Sciatic nerve (tissue), 2 donors: Measurements from ENCODE around the gene GUCY1B1. TPM values are rescaled to one million over a fixed set of nuclear protein-coding genes. Genes with fewer than 3 reads are reported as not detected.
A peak's percentile ranks its signal among the peaks of the same experiment; 100 is the strongest.
"Not testable (repeated sequence)": the region's sequence is repeated elsewhere in the genome, so short reads cannot be mapped to it uniquely, and the experiment has no call there.

Source experiments
- ATAC-seq: fragments of 200-7000 bp; cut with Tn5 transposase; one replicate; pipeline ENCODE4 v1.9.1; 2020; ENCODE audit warnings: mild to moderate bottlenecking, moderate library complexity
- DNase-seq: peaks from one replicate; pipeline ENCODE4 v3.0.0-alpha.2; 2020; ENCODE audit warnings: low spot score
- intact Hi-C: fragments of 100-400 bp; cut with DNase I; formaldehyde crosslinking; loops from one replicate; pipeline ENCODE4 v1.14.2; 2022
- total RNA-seq: library from RNA; stranded (reverse); fragmentation: NEBNext Ultra II Directional; extraction: Animal tissue kit (Norgen Biotek cat#: 25700); gene quantifications from one replicate; pipeline ENCODE4 v1.2.1, GENCODE V29; 2021
- donor health status: DM: no; HTN: no; CAD: no.
- donor health status: DM: no; HTN: no; CAD: no.

GUCY1B1 gene
- total RNA-seq, 1 donor from 2014 or later: 15.5 TPM

DNA sequence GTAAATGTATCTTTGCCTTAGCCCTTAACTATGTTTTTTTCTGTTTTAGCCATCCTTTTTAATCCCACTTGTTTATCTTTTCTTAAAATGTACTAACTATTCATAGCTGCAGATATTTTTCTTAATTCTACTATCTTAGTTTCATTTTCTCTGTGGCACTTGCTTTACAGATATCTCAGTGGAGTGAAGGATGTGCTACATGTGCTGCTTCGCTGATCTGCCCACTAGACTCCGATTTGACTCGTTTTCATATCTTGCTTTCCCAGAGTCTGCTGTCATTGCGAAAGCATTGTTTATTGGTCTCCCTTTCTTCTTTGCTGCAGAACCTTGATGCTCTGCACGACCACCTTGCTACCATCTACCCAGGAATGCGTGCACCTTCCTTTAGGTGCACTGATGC, 30.6 kb downstream of the GUCY1B1 start:
- DNase-seq: no peak
- ATAC-seq: no peak
- intact Hi-C loops: loop anchor here (5.0 to 10.0 kb wide), 2 partner anchors 345 to 1192 kb away; no protein-coding TSS in a partner anchor

DNA sequence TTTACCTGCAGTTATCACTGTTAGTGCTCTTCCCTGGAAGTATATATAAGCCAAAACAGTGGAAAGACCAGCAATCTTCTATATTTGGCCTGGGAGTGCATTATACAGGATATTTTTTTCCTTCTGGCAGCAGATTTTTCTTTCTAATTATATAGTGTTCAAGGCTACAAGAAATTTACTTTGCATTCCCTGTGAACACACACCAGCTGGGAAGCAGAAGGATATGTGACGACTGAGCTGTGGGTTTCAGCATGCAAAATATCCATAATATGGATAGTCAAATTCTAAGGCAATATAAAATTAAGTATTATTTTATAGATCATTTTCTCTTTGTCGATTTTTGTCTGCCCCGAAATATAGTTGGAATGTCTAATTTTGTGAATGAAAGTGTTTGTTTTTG, 31.2 kb downstream of the GUCY1B1 start:
- no peak for ATAC-seq
- intact Hi-C loops: loop anchor here (5.0 to 10.0 kb wide), 2 partner anchors 345 to 1193 kb away; no protein-coding TSS in a partner anchor

DNA sequence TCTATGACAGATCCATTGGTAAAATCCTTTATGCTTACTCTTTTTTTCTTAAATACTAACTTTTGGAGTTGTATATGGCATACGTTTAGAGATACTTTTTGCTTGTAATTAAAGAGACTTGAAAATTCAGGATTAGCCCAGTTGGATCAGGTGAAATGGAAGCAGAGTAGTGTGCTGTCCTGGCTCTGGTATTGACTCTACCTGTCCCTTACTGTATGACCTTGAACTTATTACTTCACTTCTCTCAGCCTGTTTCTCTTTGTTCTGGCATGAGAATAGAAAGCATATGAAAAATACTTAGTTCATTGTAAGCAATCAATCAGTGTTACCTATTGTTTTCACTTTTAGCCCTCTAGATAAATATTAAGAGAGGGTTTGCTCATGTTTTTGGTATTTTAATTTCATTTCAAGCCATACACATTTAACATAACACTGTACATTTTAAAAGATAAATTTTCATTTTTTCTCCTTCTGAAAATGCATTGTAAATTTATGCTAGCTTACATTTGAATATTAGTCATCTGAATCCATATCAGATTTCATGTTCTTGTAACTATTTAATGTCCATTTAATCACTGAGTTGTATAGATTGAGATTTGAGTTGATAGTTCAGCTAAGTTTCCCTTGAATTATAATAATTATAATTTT, 35.9 kb downstream of the GUCY1B1 start:
- intact Hi-C loops: no loop called here
- DNase-seq (no peak), ATAC-seq (no peak)

More for the DNA sequence above, 31.2 kb downstream of the GUCY1B1 start:
- DNase-seq: no peak

DNA sequence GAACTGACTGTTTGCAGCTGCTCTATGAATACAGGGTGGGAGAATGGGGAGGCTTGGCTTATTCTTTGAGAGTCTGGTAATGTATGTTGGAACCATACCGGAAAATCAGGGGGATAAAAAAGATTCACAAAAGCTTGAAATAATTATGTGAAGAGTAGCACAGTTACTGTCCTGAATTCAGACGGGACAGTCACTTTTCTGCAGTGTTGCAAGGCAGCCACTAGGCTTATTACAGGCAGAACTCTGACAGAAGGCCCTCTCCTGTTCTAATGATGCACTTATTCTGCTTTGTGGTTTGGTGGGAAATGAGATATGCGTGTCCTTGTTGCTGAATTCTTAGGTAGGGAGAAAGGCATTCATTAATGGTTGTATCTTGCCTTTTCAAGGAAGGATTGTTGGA, 37.2 kb downstream of the GUCY1B1 start:
- intact Hi-C loops: no loop called here
- ATAC-seq (no peak), DNase-seq (no peak)

DNA sequence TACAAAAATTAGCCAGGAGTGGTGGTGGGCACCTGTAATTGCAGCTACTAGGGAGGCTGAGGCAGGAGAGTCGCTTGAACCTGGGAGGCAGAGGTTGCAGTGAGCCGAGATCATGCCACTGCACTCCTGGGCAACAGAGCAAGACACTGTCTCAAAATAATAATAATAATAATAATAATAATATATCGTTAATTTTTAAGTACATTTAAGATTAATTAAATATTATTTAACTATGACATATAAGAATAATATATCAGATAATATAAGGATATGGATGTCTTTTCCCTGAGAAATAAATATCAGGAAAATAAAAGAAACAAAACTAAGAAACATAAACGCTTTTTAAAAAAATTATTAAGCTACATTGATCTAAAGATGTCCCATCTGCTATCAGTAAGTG, 38.8 kb downstream of the GUCY1B1 start:
- DNase-seq, intact Hi-C loops, ATAC-seq: not testable (repeated sequence)

DNA sequence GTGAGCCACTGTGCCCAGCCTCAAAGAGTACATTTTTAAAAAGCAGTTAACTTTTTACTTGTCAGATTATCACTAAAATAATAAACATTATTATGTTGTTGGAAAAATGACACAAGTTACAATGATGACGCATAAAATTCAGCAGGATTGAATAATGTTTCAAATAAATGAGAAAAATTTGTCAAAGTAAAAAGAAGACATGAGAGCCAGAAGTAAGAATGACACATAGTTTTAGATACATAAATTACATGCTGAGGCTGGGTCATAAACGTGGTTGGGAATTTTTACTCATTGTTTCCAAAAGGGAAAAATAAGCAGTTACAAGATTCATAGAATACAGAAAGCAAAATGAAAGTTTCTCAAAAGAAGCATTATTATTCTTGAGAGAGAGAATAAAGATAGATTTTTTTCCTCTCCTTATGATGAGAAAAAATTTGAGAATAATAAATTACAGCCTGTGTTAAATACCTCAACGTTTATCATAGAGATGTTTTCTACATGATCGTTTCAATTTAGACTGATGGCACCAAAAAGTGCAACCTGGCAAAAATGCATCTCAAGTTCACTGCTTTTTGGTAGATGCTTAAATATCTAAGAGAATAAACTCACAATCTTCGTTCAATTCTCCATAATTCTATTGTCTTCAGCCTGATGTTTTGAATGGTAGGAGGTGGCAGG, 40.4 kb downstream of the GUCY1B1 start:
- intact Hi-C loops: no loop called here
- ATAC-seq (no peak), DNase-seq (no peak)

DNA sequence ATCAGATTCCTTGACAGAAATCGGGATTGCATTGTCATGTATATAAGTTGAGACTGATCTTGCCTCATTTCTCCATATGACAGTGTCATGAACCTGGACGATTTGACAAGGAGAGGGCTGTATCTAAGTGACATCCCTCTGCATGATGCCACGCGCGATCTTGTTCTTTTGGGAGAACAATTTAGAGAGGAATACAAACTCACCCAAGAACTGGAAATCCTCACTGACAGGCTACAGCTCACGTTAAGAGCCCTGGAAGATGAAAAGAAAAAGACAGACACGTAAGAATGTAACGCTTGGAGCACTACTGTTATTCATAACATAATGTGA, 40.9 kb downstream of the GUCY1B1 start:
- intact Hi-C loops: no loop called here
- DNase-seq: no peak
- no peak for ATAC-seq

DNA sequence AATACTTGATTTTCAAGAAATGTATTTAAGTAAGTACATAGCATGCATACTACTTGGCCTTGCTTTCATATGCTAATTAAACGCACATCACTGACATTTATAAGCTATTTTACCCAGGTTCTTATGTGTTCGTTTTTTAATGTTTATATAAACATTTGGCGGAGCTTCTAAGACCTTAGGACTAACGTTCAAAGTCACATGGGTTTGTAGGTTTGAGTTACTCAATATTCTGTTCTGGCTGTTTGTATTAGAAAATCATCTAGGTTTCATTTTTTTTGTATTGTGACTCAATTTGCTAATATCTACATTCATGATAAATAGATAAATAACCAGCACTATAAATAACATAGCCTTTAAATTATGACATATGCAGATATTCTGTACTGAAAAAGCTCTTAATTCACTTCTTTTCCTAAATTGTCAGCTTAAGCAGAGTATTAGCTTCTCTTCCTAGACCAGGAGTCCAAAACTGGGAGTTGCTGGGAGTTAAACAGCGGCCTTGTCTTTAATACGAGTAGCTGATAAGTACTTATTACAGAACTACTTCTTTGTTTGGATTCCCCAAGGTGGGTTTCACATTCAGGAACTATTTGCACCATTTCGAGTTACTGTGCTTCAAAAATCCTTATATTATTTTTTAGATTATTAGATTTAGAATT, 42.0 kb downstream of the GUCY1B1 start:
- no peak for DNase-seq
- ATAC-seq: no peak
- intact Hi-C loops: no loop called here

DNA sequence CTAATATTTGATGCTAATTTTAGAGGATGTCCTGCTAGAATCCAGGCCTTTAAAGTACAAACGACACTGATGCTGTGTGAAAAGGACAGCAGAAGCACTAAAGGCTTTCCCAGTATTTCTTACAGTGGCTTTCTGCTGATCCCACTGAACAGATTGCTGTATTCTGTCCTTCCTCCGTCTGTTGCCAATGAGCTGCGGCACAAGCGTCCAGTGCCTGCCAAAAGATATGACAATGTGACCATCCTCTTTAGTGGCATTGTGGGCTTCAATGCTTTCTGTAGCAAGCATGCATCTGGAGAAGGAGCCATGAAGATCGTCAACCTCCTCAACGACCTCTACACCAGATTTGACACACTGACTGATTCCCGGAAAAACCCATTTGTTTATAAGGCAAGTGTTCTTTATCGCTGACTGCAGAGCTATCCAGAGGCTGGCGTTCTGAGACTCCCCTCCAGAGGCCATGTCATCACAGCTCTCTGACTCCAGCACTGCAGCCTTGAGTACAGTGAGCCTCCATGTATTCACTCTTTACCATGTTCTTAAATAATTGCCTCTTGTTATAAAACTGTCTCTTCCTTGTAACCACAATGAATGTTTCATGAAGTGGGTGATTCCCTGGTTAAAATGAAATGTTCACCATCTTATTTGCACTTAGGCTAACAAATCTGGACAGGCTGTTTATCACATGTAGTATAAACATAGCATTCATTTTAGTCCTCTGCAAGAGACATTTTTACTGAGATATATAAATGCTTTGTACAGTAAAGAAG, 43.6 kb downstream of the GUCY1B1 start:
- ATAC-seq: no peak
- DNase-seq: no peak
- intact Hi-C loops: no loop called here

DNA sequence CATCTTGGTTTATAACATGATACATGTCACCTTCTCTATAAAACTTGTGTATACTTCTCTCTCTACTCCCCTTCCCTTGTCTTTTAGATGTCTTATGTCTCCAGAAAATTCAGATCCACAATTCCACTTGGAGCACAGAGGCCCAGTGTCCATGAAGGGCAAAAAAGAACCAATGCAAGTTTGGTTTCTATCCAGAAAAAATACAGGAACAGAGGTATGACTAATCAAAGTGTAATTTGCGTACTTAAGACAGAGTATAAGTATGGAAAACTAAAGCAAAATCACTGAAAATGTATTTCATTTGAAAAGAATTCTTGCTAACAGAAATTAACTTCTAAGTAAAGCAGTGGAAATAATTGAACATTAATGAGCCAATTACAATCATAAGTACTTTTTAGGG, 46.2 kb downstream of the GUCY1B1 start:
- no peak for DNase-seq
- no peak for ATAC-seq
- intact Hi-C loops: no loop called here

DNA sequence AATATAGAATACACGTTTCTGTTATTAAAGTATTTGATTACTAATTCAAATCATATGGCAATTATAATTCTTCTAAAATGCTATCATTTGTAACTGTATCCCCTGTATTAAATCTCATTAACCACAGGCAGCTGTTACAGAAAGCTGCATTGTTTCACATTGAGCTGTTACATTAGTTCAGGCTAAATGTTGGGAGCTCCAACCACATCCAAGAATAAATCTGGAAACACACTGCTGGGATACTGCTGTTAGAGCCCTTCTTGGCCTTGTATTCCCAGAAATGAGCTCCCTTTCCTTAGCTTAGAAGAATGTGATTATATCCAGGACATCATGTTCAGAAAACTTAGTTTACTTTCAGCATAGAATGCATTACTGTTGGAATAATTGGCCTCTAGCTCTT, 48.2 kb downstream of the GUCY1B1 start:
- intact Hi-C loops: no loop called here
- ATAC-seq (no peak), DNase-seq (no peak)

DNA sequence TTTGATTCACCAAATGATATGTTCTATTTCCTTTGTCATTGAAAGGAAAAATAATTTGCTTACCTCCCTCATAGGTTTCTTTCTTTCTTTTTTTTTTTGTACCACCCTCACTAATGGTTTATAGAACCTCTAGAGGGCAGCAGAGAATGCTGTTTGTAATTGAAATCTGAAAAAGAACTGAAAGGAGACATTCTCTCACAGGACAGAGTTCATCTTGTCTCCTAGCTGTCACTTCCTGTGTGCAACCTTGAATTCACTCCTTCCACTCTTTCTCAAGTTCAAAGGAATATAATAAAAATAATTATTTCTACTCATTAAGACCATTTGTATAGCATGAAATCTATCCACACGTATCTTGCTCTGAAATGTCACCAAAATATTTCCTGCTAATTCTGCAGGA, 51.0 kb downstream of the GUCY1B1 start:
- no peak for DNase-seq
- intact Hi-C loops: no loop called here
- peak; percentile 81 for ATAC-seq

DNA sequence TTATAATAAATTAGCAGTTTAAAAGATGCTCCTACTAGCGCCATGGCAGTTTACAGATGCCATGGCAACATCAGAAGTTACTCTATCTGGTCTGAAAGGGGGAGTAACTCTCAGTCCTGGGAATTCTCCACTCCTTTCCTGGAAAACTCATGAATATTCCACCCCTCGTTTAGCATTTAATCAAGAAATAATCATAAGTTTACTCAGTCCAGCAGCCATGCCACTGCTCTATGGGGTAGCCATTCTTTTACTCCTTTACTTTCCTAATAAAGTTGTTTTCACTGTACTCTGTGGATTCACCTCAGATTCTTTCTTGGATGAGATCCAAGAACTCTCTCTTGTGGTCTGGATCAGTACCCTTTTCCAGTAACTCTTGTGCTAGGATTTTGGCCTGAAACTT, 52.3 kb downstream of the GUCY1B1 start:
- DNase-seq (no peak), ATAC-seq (no peak)
- intact Hi-C loops: no loop called here

DNA sequence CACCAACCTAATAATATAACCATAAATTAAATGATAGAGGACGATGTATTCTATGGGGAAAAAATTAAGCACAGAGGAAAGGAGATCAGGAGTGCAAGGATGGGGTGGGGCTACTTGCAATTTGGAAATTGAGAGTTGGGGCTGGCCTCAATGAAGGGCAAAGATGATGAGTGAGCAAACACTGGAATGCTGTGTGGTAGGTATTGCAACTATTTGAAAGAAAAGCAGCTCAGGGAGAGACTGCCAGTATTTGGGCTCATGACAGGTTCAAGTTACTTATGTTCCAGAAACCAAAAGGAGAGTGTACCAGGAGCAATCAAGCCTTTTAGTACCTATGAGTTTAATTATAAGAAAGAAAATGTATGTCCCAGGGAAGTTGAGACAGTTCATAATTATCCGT, 59.8 kb downstream of the GUCY1B1 start:
- intact Hi-C loops: no loop called here
- no peak for ATAC-seq
- DNase-seq: no peak

DNA sequence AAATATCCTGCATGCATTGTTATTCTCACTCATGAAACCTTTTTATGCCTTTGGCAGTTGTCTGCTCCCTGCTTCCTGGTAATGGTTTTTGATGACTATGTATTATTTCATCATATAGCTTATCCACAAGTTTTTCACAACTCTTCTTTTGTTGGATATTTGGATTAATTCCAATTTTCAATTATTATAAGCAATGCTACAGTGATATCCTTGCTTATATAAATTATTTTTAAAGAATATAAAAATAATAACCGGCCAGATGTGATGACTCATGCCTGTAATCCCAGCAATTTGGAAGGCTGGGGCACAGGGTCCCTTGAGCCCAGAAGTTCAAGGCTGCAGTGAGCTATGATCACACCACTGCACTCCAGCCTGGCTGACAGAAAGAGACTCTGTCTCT, 60.2 kb downstream of the GUCY1B1 start:
- ATAC-seq (peak; percentile 45), DNase-seq (no peak)
- intact Hi-C loops: no loop called here

DNA sequence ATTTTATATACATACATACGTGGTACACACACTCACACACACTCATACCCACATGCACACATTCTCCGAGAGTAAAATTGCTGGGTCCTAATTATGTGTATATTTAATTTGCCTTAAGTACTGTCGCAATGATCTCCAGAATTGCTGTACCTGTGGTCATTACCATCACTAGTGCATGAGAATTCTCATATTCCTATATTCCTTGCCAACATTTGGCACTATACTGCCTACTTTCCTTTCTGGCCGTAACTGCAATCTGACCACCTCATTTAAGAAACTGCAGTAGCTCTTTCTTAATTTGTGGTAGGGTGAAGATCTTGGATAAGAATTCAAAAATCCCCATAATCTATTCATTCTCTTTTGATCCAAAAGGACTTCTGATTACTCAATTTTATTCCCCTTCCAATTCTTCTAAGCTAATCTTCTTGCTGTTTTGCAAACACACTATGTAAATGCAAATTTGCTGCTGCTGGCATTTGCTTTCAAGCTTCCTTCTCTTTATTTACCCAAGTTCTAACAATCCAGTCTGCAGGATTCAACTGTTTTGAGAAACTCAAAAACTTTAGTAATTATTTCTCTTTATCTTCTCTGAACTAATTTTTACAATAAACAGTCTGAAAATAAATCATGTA, 62.2 kb downstream of the GUCY1B1 start:
- ATAC-seq: no peak
- intact Hi-C loops: no loop called here
- DNase-seq: no peak

DNA sequence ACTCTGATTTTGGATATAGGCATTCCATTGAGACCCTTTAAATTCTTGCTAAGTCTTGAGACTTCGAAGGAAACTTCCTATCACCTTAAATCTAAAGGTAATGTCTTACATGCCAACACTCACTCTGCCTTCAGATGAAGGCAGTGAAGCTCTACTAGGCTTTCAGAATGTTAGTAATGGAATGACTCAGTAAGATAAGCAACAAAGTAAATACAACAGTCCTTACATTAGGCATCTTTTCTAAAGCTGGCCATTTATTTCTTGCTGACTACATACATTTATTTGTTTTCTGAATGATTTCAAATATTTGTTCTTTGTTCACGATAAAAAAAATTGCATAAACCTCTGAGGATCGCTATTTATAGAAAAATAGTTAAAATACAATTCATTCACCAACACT, 63.8 kb downstream of the GUCY1B1 start:
- ATAC-seq (no peak), DNase-seq (no peak)
- intact Hi-C loops: no loop called here

DNA sequence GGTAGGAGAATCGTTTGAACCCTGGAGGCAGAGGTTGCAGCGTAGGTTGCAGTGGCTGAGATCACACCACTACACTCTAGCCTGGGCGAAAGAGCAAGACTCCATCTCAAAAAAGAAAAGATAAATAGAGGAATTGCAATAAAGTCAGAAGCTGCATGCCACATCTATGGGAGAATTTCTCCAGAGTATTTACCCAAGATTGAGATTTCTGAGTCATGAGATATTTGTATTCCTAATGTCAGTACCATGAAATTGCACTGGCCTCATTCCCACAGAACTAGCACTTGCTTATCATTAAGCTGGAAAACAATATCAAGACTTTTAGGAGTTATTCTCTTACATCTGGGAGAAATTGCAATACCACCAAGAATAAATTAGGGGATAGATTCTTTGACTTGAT, 69.8 kb downstream of the GUCY1B1 start:
- ATAC-seq: no peak
- no peak for DNase-seq
- intact Hi-C loops: no loop called here

DNA sequence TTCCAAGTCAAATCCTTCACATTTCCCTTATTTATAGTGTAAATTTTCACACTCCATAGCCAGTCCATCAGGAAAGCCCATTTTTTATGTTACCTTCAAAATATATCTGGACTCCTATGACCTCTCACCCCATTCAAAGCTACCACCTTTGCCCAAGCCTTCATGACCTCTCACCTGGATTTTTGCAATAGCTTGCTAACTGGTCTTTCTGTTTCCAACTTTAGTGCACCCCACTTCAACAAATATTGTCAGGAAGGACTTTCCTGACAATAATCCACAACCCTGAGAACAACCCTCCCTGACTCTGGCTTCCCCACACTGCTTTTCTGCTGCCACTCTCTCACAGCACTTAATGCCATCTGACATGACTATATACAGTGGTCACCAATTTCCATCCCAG, 73.8 kb downstream of the GUCY1B1 start:
- no peak for ATAC-seq
- intact Hi-C loops: no loop called here

More for the DNA sequence above, 73.8 kb downstream of the GUCY1B1 start:
- no peak for DNase-seq
